ENCODE results near the gene MED13L.
A peak's percentile ranks its signal among the peaks of the same experiment; 100 is the strongest.

- TF ChIP-seq CTCF (IDR thresholded peaks at IDR 0.05): peak; percentile 40
- TF ChIP-seq EZH2 (IDR thresholded peaks at IDR 0.05; ENCODE audit: borderline replicate concordance, insufficient read depth, low read depth, low read length, poor library complexity, severe bottlenecking): no peak
Observed at GRCh38 chr12:116009805-116010204, 267.7 kb downstream of the MED13L start.

Measured in B cell (primary cell).